GM19025 (cell line): Measurements from ENCODE around the gene PER1.
"Not testable (repeated sequence)": the region's sequence is repeated elsewhere in the genome, so short reads cannot be mapped to it uniquely, and the experiment has no call there.

Experiments used
- ATAC-seq: cut with Tn5 transposase; IDR thresholded peaks from one replicate; pipeline ENCODE4 v1.9.1; 2021; ENCODE audit warnings: mild to moderate bottlenecking, low read depth, moderate library complexity; ENCODE audit not compliant: unreplicated experiment

Gene PER1

DNA sequence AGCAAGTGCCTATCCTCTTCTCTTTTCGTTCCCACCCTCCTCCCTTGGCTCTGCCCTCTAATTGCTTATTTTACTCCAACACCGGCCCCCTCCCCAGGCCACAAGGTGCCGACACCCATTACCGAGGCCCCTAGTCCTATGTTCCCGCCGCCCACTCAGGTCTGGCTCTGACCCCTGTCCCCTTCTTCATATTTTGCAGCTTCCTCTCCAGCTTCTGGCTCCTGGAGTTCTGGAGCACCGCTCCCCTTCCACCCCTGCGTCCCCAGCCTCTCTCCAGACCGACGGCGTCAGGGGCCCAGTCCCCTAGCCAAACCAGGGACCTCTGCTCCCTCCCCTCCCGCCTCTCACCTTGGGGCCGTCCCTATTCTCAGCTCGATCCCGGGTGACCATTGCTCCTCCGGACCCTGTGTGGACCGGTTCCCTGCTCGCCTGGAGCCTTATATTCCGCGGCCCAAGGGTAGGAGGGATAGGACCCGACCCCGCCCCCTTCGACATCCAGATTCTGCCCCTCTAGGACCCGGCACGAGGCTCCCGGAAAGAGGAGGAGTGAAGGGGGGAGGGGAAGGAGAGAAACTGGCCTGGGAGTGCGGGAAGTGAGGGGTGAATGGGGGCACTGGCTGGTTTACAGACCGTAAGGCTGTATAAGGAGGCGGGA is 28.4 kb downstream of the PER1 start, which contains the start of gene HES7:
TSS of gene HES7 (minus strand) at position 412 of the 655 bp plus-strand sequence. CDS start at position 390, 22 bp downstream.
- ATAC-seq, result no peak

DNA sequence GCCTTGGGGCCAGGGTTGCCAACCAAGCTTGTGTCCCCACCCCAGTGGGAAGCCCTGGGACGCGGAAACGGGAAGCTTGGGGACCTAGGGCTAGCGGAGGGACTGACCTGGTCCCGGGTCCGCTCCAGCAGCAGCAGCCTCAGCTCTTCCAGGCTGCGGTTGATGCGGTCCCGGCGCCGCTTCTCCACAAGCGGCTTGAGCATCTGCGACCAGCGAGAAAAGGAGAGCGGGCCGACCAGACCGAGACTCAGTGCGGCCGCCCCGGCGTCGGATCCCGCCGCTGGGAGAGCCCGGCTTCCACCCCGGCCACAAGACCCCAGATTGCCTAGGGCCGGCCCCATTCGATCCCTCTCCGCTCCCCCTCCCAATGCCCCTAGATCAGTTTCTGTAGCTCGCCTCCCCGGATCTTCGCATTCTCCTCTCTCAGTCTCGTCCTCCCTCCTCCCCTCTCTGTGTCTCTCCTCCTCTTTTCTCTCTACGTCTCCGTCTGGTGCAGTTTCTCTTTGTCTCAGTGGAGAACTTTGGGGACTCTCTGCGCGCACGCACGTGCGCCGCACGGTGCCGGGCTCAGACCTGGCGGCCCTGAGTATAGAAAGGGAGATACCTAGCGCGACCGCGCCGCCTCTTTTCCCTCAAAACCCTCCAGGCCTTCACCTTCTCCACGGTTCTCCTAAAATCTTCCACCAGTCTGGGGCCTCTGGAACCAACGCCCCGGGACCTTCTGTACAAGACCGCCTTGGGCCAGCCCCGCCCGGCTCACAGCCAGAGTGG is 29.1 kb downstream of the PER1 start:
- no peak for ATAC-seq

DNA sequence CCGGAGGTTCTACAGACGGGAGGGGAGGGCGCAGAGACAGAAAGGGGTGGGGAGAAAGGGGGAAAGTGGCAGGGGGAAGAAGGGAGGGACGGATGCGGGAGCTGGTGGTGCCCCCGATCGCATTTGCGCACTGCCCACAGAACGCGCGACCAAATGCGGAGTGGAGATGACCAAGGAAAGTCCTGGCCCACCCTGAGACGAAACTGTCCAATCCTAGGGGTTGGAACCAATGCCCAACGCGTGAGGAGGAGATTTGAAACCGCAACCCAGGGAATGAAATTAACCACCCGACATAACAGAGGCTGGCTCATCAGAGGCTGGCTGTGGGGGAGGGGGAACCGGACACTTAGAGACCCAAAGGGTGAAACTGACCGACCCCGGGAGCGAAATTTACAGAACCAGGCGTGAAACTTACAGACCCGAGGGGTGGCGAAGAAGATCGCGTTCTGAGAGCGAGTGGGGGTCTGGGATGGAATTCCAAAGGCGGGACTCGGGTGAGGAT is 29.7 kb downstream of the PER1 start:
- no peak for ATAC-seq

DNA sequence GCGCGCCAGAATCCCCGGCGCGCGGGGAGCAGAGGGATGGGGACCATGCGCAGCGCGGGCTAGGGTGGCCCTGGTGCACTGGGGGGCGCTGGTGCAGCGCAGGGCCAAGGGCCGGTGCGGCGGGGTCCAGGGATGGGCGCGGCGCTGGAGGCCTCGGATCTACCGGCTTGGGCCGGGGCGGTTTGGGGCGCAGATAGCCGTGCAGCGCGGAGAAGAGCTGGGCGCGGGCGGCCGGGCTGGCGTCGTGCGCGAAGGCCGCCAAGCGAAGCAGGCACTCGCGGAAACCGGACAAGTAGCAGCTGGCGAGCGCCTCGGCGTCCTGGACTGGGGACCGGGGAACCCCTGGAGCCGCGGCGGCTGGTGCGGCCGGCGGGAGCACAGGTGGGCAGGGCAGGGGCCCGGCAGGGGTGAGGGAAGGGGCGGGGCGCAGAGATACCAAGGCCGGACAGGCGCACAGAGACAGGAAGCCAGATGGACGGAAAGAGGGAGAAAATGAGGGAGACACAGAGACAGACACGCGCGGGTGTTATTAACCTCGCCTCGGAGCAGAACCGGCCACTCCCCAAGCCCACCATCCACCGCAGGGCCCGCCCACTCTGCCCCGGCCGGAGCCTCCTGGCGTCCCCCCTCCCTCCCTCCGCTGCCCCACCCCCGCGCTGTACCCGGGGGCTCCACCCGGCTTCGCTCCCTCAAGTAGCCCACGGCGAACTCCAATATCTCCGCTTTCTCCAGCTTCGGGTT is 30.4 kb downstream of the PER1 start:
- ATAC-seq, result no peak

DNA sequence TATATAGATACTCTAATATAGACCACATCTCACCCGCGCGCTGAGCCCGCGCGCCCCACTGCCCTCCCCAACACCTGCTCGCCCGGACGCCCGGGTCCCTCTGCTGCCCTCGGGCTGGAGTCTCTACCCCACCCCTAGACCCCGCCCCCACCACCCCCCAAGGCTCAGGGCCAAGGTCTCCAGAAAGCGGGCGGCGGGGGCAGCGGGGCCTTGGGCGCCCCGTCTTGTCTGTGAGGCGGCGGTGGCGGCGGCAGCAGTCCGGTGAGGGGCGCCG is 30.9 kb downstream of the PER1 start:
- ATAC-seq, result no peak

DNA sequence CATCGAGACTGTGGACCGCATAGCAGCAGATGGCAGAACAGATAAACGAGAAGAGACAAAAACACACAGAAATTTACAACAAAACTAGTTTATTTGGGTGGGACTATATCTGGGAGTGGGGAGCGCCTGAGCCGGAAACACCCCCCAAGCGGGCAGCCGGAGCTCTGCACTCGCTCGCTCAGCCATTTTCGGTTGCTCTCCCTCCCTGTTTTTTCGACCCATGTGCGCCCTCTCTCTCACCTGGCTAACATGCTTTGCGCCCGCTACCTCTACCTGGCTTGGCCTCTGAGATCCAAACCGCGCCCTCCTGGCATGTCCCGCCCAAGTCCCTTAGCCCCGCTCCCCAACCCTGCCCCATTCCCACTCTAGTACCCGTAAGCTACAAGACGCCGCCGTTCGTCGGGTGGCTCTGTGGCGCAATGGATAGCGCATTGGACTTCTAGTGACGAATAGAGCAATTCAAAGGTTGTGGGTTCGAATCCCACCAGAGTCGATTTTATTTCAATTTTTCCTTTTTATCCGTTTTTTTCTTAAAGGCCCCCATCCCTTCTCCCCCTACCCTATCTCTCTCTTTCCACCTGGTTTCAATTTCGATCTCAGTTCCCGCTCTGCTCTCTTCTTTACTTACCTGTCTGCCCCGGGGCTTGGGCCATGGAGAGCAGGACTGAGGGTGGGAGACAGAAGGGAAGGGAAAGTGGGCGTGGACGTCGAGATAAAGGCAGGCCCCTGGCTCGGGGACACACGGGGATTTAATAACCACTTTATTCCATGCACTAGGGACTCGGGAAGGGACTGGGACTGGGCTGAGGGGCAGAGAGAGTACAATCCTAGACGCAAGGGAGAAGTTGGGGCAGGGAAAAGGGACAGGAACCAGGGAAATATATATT is 31.4 kb downstream of the PER1 start:
- ATAC-seq, result no peak

DNA sequence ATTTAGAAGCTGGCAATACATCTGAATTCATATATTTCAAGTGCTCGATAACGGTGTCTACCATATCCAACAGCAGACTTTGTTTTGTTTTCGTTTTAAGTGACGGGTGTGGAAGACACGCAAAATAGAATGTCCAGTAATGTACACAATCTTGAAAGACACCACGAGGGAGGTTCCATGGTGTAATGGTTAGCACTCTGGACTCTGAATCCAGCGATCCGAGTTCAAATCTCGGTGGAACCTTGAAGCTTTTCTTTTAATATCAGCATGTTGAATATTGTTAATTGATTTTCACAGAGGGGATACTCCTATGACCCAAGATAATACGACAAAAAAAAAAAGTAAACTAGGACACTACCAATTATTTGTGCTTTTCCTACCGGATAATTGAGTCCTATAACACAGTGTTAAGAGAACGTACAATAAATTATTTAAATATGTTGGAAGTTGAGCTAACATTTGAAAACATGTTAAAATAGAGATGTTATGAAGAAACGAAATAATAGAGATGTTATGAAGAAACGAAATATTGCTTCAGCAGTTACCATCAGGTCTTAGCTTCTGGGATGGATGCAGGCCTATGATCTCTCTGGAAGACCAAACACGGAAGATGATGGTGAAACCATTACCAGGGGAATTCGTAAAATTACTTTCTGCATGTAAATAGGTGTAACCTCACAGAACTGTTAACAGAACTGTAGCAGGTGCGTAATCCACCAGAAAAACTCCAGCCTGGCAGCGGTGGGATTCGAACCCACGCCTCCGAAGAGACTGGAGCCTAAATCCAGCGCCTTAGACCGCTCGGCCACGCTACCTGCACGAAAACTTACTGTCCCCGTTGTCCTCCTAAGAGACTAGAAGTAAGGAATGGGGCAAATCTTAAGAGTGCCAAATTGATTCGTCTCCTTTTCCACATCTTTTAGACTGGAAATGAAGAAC is 32.4 kb downstream of the PER1 start:
- ATAC-seq, result no peak

DNA sequence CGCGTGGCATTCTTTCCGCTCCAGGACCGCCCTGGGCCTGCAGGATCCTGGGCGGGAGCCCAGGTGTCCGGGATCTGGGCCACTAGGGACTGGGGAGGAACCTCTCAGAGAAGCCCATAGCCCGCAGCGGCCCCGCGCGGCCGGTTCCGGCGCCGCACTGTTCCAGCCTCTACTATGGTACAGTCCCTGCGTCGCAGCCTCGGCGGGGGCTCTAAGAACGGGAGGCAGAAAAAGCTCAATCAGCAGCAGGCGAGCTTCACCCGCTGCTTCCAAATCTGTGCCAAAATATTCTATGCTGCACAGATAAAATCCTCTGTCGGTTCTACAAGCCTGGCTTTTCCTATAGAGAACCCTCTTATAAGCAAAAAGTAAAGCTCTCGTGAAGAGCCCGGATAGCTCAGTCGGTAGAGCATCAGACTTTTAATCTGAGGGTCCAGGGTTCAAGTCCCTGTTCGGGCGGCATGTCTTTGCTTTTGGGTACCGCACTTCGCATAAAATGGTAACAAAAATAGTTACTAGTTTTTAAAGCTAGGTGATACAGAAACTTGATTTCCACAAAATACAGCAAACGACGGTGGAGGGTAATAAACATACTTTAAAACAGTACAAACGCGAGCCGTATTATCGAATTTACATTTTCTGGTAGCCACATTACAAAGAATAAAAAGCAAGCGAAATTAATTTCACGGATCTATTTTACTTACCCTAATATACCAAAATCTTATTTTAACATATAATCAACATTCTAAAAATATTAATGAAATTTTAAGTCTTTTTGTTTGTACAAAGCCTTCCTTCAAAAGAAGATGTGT is 33.2 kb downstream of the PER1 start:
- peak; percentile 42 for ATAC-seq

DNA sequence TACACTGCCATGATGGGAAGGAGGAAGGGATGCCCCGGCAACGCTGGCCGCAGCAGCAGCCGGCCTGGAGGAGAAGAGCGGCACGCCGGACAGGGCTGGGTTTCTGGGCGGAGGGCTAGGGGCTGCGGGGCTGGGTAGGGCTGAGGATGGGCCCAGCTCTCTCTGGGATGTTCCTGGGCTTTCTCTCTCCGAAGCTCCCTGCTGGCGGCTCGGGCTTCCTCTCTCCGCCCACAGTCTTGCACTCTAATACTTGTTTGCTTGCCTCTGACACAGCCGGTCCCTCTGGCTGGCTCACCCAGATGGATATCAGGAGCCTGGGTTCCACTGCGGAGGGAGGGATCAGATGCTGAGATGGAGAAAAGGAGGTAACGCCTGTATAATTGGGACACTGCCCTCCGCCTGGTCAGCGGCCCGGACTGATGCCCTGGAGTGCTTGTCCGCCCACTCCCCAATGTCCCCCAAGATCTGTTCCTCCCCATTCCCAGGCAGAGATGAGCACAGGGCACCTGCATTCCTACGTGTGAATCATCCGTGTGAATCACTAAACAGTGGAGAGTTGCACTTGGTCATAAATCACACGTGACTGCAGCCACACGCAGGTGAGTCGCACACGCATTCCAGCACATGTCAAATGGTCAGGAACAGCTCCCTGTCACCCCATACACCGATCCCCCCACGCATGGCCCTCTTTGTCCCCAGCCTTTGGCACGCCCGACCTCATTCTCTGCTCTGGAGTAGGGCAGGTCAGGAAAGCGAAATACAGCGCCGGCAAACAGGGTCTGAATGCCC is 34.0 kb downstream of the PER1 start, which contains the start of gene ALOXE3:
TSS of gene ALOXE3 (minus strand) at position 535 of the 789 bp plus-strand sequence. CDS start at position 11, 524 bp downstream.
- no peak for ATAC-seq

DNA sequence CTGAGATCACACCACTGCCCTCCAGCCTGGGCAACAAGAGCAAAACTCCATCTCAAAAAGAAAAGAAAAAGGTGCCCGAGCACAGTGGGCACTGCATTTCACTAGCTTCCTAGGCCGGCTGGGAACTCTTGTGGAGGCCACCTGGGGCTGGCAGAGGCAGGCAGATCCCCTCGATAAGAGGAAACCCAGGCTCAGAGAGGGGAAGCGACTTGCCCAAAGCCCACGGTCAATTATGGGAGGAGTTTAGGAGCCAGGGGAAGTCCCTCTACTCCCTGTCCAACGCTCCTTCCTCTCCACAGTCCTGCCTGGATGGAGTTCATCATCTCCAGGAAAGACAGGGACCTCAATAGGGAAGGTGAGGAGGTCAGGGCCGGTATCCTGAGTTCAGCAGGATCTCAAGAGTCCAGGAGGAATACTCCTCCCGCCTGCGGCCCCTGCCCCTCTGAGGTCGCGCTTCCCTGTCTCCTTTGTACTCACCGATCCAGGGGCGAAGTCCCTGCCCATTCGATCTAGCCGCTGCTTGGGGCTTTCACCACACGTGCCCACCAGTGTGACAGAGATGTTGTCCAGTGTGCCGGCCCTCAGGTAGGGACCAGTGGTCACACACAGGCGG is 34.7 kb downstream of the PER1 start:
- ATAC-seq, result no peak

DNA sequence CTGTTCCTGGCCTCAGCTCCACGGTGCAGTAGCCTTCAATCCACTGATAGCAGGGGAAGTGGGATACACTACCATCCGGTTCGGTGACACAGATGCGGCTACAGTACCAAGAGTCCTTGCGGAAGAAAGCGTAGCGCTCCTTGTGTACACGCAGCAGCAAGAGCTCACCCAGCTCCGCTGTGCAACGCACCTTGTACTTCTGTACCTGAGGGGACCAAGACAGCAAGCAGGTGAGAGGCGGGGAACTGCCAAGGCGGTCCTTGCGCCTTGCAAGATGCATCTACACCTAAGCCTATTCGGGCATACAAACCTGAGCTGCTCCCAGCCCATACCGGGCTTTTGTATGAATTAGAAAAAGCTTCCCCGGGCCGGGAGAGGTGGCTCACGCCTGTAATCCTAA is 35.4 kb downstream of the PER1 start:
- ATAC-seq, result no peak

DNA sequence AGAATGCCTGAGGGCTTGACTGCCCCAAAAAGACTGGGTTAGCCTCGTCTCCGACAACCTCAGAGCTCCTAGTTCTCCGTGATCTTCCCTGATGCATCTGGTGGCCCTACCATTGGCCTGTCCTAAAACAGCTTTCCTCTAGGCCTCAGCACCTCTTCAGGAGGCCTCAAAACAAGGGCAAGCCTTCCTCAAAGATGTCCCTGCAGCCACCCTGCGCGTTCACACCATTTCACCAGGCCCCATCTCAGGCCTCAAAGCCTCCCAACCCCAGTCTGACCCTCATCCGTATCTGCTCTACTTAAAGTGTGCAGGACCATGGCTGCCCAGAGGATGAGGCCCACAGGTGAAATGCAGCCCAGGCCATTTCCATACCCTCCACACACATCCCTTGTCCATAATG is 41.3 kb downstream of the PER1 start:
- ATAC-seq, result no peak

DNA sequence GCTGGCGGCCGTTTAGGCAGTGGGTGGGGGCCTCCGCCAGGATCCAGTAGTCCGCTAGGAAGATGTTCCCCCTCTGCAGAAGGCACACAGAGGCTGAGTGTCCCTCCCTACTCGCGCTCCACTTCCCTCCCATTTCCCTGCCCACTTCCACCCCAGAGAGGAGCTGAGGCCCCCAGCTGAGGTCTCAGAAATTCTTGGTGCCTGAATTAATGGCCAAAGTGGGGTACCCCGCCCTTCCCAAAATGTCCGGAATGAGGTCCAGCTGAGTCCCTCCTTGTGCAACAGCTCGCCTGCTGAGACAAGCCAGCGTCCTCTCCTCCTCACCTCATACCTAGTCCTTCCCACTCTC is 41.8 kb downstream of the PER1 start:
- ATAC-seq, result no peak

DNA sequence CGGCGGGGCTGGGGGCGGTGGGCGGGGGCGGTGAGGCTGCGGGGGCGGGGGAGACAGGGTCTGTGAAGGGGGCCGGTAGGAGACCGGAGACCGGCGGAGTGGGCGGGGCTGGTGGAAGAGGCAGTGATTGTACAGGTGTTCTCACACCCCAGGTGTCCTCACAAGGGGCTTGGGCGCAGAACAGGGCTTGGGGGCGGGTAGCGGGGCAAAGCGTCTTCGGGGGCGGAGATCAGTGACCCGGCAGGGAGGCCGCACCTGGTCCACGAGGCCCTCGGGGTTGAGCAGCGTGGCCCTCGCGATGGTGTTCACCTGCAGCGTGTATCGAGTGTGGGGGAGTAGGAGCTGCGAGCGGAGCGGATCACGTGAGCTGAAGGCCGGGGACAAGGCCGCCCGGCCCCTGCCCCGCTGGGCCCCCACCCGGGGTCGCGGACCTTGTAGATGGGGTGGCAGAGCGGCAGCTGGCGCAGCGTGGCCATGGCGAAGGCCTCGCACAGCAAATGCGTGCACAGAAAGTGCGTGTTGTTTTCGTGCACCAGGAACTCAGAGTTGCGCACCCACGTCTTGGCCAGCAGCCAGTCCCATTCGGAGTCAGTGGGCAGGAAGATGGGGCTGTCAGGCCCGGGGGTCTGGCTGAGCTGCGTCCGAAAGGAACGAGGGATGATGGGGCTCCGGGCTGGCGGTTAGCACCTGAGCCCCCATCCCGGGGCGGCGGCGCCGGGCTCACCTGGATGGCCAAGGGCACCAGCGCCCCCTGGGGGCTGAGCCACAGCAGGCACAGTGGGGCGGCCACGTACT is 42.3 kb downstream of the PER1 start:
- ATAC-seq, result no peak

DNA sequence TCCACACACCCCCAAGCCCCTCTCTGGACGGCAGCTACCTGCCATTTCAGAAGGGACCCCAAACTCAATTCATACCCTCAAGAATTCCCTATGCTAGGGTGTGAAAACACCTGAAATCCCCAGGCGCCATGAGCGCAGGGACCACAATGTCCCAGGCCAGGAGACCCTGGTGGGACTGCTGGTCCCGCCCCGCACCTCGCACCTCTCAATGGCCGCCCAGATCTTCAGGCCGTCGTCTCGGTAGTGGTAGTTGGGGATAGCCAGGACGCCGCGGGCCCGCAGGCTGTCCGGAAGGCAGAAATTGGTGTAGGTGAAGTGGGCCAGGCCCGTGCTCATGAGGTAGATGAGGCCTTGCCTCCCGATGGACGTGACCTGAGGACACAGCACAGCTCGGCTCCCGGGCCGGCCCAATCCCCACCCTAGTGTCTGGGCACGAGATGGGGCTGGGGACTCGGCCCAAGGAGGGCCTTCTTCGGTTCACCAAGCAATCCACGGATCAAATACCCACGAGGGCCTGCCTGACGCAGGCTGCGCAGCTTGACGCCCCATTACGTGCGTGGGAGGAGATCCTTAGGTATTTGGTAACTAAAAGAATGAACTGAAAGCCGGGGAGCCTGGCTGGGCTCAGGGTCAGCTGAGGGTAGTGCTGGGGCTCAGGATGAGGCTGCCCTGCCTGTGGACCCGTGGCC is 43.1 kb downstream of the PER1 start:
- ATAC-seq, result no peak

DNA sequence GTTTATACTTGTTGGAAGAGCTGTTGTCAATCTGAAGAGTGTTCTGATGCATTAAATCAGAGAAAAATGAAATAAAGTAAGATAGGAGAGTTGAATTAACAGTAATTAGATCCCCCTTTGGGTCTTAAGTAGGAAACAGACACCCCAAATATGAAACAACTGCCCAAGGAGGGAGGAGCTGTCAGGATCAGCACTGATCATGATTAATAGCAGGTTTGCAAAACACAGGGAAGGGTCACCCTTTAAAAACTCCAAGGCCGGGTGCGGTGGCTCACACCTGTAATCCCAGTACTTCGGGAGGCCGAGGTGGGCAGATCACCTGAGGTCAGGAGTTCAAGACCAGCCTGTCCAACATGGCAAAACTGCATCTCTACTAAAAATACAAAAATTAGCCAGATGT is 45.2 kb downstream of the PER1 start:
- ATAC-seq, result not testable (repeated sequence)
